ENCODE results near the gene ZNF74.
"Not testable (repeated sequence)": the region's sequence is repeated elsewhere in the genome, so short reads cannot be mapped to it uniquely, and the experiment has no call there.

- TF ChIP-seq ZBTB11 (tag by site-specific recombination; conservative IDR thresholded peaks at IDR 0.05; ENCODE audit: low read depth); ZNF513 (tag by site-specific recombination; IDR thresholded peaks at IDR 0.05); ZBTB17 (tag by site-specific recombination; IDR thresholded peaks at IDR 0.05); CTCF (tag by site-specific recombination; IDR thresholded peaks at IDR 0.05); ZBTB10 (tag by site-specific recombination; IDR thresholded peaks at IDR 0.05); ZBTB26 (tag by site-specific recombination; optimal IDR thresholded peaks at IDR 0.05); ZNF530 (tag by site-specific recombination; IDR thresholded peaks at IDR 0.05; ENCODE audit: low read depth); ZNF404 (tag by site-specific recombination; IDR thresholded peaks at IDR 0.05); KLF9 (tag by site-specific recombination; IDR thresholded peaks at IDR 0.05; ENCODE audit: low read depth); WT1 (tag by site-specific recombination; IDR thresholded peaks at IDR 0.05); ZNF449 (tag by site-specific recombination; IDR thresholded peaks at IDR 0.05): not testable (repeated sequence)
These were observed 15.3 kb upstream of the ZNF74 start for GRCh38 chr22:20378684-20379083.

Measured in HEK293 (cell line).